ENCODE measurements around the gene FTCD.
A peak's percentile ranks its signal among the peaks of the same experiment; 100 is the strongest.
"Not testable (repeated sequence)": the region's sequence is repeated elsewhere in the genome, so short reads cannot be mapped to it uniquely, and the experiment has no call there.

The FTCD gene

DNA sequence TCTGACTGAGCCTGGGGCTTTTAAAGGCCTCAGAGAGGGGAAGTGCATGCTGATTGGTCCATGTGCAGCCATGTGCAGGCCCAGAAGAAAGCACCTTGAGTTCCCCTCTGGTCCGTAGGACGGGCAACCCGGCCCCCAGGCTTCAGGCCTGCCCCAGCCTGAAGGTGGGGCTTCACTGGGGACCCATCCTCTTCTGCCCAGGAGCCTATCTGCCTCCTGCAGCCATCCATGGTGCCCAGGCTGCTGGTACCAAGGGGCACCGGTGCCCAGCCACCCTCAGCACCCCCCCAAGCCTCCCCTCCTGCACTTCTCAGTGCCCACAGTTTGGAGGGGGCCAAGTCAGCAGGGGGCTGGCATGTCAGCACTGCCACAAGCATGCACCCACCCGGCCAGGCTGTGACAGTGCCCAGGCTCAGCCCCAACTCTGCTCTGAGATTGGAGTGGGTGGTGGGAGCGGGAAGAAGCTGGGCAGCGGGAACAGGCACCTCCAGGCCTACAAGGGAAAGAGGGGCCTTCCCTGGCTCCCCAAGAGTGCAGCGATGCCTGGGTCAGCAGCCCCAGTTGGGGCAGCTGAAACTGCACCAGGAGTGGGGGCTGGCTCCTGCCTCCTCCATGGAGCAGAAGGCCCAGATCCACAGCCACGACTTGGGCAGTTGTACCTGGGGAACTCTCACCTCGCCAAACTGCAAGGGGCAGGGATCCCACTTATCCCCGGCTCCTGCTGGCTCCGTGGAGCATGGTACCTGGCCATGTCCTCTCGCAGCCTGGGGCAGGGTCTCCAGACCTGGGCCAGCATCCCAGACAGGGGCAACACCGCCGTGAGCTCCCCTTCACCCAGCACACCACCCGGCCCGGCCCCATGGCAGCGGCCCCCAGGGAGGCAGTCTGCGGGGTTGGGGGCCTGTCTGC, 45.8 kb downstream of the FTCD start:
- peak in 1 of 2 experiments; percentile 0 for DNase-seq

DNA sequence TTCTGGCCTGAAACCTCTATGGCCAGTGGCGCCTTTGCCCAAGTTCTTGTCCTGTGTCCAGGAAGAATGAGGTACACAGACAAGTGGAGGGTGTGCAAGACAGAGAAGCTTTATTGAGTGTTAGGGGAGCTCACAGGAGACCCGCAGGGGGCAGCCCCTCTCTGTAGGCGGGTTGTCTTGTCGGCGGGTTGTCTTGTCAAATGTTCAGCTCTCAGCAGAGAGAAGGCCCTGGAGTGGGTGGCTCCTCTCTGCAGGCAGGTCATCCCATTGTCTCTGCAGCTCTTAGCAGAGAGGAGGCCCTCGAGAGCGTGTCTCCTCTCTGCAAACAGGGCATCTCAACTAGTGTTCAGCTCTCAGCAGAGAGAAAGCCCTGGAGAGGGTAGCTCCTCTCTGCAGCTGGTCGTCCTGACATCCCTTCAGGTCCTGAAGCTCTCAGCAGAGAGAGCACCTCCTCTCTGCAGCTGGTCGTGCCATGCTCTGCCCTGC, 46.5 kb downstream of the FTCD start:
- peak in 1 of 2 experiments; percentile 1 for DNase-seq

DNA sequence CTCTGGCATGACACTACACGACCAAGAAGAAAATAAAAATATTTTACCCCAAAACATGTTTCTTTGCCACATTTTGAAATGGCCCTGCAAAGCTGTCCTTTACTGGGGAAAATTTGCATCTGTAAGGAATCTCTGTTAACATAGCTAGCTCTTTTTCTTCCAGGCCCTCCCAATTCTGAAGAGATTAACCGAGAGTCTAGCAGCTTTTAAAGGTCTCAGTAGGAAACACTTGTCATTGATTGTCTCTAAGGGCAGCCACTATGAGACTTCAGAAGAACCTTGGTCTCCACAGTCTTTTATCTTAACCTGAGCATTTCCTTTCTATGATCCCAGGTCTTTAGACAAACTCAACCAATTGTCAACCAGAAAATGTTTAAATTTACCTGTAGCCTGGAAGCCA, 48.0 kb downstream of the FTCD start:
- DNase-seq = not testable (repeated sequence)

DNA sequence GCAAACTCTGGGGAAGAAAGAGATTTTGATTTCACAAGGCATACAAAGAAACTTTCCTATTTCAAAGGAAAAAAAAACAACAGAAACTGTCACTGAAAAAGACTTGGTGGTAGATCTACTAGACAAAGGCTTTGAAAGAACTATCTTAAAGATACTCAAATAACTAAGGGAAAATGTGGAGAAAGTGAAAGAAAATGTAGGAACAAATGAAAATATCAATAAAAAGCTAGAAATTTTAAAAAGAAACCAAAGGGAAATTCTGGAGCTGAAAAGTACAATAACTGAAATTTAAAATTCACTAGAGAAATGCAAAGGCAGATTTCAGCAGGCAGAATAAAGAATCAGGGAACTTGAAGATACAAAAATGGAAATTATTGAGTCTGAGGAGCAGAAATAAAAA, 51.3 kb downstream of the FTCD start:
- DNase-seq = no peak

DNA sequence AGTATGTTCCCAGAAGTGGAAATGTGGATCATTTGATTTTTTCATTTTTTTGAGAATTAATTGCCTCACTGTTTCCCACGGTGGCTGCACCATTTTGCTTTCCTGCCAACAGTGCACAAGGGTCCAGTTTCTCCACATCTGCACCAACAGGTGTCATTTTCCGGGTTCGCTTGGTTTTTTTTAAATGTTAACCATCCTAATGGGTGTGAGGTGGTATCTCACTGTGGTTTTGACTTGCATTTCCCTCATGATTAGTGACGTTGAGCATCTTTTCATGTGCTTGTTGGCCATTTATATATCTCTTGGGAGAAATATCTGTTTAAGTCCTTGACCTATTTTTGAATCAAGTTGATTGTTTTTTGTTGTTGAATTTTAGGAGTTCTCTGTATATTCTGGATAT, 54.5 kb downstream of the FTCD start:
- DNase-seq = peak in 1 of 2 experiments; percentile 0

DNA sequence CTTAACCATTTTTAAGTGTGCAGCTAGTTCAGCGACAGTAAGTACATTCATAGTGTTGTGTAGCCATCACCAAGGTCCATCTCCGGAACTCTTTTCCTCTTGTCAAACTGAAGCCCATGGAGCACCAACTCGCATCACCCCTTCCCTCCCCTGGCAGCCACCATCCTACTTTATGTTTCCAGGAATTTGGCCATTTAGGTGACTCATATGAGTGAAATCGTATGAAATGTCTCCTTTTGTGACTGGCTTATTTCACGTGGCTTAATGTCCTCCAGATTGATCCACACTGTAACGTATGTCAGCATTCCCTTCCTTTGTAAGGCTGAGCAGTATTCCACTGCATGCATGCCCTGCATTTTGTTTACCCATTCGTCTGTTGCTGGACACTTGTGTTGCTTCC, 55.0 kb downstream of the FTCD start:
- no peak for DNase-seq

DNA sequence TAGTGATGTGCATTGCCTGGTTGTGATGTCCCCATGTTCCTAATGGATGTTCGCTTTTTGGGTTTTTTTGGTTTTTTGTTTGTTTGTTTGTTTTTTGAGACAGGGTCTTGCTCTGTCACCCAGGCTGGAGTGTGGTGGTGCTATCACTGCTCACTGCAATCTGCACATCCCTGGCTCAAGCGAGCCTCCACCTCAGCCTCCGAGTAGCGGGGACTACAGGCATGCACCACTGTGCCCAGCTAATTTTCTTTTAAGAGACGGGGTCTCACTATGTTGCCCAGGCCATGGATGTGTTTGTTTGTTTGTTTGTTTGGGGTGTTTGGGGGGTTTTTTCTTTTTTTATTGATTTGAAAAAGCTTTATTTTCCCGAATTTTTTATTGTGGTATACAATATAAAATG, 55.4 kb downstream of the FTCD start:
- no peak for DNase-seq

DNA sequence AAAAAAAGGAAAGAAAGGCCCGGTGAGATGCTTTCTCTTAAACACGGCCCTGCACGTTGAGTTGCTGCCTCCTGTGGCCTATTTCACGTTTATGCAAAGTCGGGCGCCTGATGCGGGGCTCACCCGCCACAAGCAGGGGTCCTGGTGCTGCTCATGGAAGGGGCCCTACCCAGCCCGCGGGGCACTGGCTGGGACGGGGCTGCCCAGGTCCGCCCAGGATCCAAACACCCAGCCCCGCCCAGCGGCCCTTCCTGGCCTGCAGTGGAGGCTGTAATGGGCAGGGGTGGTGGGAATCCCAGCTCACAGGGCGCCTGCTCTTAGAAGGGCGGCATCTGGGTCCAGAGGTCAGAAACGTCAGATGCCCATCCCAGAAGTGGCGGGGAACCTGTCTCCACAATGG, 55.9 kb downstream of the FTCD start:
- peak in 1 of 2 experiments; percentile 1 for DNase-seq

DNA sequence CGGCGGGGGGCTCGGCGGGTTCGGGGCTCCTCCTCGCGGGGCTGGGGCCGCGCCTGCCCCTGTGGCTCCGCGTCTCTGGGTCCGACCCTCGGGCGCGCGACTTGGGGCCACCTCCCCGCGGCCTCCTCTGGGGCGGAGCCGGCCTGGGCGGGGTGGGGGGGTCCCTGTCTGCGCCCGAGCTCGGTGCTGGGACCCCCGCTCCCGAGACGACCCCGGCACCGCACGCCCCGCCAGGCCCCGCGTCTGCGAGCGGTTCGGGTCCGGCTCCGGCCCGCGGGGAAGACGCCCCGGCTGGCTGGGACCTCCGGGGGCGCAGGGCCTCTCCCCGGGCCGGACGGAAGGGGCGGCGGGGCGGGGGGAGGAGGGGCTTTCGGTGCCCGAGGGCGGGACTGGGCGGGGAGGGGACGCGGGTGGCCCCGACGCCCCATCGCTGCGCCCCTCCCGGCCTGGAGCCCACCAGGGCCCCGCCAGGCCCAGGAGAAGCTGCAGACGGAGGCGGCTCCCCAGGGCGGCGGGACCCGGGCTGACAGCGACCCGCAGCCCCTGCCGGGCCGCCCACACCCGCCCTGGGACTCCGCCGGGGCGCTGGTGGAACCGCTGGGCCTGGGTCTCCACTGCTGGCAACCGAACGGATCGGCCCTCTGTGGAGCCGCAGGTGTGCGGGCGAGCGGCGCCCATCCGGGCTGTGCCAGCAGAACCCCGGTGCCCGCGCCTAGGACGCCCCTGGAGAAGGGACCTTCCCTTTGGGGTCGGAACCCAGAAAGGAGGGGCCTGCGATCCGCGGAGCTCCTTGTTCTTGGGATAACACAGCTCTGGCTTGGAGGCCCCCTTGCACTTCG, 56.9 kb downstream of the FTCD start:
- no peak for DNase-seq

DNA sequence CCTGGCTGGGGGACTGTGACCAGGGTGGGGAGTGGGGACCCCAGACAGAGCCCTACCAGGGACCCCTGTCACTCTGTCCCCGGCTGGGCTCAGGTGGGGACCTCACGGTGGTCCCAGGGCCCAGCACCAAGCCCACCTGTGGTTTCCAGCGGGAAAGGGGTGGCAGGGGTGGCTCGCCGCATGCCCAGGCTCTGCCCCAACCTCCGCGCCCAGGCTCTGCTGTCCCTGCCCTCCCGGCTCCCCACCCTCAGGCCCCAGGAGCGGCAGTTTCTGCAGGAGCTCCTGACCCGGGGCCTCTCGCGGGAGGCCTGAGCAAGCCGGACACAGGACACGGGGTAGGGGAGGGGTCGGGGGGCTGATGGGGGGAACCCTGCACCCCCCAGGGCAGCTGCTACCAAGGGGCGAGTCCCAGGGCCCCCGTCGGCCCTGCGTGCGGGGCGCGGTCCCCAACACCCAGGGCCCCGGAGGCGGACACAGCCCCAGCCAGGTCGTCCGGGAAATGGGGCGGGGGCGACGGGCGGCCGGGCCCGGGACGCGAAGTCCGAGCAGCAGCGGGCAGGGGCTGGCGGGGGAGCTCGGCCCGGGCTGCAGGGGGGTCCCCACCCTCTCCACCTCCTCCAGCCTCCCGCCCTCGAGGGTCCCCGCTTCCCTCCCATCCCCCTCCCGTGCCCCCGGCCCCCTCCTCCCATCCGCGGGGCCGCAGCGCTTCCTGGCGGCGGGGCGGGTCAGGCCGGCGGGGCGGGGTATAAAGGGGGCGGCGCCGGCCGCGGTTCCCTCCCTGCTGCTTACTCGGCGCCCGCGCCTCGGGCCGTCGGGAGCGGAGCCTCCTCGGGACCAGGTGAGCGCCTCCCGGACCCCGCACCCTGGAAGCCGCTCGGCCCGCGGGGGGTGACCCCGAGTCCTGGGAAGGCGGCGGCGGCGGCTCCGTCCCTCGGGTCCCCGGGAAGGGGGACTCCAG, 57.8 kb downstream of the FTCD start, which contains the start of gene COL6A2:
Gene COL6A2 (plus strand): TSS at position 777 of the 958 bp plus-strand sequence.
- peak; percentile 61 for DNase-seq

DNA sequence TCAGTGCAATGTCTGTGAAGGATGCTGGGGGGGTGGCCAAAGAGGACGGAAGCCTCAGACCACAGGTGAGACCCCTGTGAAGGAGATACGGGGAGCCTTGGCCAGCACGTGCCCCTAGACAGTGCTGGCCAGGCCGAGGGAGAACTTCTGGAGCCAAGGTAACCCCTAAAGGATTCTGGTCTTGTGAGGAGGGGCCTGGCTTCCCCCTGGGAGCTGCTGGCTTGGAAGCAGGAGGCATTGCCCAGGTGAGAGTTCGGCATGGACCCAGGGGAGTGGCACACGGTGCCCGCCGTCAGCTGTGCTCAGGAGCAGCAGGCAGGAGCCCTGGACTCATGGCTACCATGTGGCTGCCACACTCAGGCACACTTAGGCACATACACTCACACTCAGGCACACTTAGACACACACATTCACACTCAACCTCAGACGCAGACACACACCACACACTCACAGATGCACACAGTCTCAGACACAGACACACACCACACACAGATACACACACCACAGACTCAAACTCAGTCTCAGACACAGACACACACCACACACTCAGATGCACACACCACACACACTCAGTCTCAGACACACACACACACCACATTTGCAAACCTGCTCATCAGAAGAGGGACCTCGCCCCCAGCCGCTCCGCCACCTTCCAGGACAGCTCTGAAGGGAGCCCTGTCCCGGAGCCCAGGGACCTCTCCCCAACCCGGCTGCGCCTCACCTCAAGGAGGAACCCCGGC, 58.6 kb downstream of the FTCD start:
- DNase-seq = no peak

DNA sequence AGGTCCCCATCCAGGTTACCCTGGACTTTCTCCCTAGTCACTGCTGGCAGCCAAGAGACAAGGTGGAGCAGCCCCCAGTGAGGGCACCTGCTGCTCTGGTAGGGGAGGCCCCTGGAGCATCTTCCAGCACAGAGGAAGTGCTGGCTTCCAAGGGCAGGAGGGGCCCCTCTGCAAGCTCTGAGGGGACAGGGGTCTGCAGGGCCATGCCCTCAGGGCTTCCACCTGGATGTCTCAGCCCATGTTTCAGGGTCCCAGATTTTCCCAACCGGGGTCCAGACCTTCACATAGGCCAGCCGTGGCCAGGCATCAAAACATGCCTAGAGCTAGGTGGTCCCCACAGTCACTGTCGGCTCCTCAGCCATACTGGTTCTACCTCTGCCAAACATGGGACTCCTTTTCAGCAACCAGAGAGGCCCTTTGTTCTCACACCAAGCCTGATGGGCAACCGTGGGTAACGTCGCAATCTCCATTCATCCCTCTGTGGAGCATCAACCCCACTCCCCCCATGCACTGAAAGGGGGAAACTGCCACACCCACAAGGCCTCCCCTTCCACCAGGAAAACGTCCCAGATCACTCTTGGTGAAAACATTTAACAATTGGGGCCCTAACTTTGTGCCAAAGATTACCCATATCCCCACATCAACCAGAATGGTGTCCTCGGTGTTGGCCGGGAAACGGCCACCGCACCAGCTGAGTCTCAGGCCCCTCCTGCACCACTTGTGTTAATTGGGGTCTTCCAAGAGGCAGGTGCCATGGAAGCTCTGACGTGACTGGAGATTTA, 59.4 kb downstream of the FTCD start:
- no peak for DNase-seq

DNA sequence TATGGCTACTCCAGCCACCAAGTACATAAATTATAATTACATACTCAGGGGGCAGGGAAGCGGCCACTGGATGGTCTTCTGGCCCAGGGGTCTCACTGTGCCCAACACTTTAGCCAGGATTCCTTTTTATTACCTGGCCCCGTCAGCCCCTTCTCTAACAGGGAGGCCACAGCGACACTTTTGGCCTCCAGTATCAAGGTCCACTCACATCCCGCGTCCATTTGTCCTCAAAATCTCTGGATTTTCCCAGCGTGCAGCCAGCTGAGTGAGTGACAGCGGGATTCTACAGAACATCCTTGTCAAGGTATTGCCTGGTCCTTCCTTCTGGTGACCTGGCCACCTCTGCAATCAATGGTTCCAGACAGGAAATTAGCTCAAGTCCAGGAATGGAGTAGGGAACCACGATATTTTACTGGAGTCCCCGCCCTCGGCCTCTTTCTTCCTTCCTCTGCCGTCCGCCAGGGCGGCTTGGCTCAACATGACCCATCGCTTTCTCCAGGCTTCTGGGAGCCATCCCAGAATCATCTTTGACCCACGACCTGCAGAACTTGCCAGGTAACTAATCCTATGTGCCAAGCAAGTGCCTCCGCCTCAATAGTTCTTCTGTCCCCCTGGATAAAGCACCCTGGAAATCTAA, 60.2 kb downstream of the FTCD start:
- no peak for DNase-seq

DNA sequence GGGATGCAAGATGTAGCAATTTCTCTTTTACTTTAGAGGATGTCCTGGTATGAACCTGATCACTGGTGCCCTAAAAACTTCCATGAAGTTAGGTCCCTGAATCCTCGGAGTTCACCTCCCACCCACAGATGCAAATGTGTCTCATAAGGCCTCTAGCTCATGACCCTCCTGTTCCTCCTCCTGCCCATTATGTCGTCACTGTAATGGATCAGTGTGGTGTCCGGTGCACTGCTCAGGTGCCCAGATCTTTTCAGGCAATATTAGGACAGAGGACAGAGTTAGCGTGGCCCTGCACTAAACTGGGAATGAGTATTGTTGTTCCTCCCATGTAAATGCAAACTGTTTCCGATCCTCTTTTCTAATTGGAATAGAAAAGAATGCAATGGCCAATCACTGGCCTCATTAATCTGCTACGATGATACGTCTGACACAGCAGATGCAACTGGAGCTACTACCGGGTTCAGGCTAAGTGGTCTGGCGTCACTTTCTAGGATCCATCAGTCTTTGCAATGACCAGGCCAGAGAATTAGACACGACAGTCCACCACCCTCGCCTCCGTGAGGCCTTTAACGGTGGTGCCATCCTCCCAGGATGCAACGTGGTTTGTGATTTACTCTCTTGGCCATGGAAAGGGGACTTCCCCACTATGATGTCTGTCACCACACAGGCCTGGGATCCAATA, 60.8 kb downstream of the FTCD start:
- no peak for DNase-seq

DNA sequence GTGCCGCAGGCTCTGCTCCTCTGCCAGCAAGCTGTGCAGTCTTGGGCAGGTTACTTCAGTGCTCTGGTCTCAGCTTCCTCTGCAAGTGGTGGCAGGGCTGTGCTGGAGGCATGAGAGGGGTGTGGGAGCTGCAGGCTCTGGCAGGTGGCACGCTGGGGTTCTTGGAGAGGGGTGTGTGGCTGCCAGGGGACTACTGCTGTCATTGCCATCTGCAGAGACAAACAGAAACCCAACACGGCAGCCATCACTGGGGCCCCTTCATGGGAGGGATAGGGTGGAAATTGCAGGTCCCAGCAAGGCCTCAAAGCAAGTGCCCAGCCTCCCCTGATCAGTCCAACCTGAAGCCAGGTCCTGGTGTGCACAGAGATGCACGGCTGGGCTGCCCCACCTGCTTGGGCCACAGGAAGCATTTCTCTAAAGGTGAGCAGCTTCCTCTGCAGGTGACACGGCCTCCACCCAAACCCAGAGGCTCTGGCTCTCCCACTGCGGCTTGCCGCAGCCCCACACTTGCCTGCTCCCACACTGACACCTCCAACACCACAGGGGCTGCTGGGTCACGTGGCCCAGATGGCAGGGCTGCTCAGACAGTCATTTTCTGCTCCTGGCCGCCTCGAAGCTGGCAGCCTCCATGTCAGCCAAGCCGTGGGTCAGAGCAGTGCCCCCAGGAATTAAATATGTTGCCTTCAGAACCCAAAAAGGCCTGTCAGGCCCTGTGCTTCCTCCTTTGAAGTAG, 61.5 kb downstream of the FTCD start:
- no peak for DNase-seq

DNA sequence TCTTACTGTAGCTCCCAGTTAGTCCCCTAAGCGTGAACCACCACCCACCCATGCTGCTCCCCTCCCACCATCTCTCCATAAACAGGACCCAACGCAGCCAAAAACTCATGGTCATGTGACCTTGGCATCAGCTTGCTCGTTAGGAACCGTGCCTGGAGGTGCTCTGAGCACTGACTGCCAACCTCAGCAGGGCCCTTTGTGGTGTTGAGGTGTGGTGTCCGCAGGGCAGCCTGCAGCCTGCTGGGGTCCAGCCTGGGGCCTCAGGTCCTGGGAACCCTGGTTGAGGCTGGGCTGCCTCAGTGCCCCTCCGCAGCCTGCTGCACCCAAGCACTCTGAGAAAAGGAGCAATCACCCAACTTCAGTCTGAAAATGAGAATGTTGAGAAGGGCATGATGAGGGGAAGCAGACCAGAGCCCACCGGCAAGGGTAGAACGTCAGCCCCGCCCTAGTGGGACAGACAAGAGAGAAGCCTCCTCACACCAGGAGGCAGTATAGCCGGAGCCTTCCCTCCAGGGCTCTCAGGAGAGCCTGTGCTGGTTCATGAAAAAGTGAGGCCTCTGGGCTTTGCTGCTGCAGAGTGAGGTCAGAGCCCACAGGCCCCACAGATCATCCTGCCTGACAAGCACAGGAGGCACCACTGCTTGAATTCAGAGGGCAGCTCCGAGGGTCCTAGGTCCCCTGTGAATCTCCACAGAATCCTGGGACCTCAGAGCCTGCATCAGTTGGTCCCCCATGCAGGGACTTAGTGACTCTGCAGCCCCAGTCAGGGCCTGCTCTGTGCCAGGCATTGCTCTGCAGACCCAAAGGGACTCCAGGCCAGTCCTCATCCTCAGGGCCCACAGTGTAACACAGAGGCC, 62.3 kb downstream of the FTCD start:
- no peak for DNase-seq

DNA sequence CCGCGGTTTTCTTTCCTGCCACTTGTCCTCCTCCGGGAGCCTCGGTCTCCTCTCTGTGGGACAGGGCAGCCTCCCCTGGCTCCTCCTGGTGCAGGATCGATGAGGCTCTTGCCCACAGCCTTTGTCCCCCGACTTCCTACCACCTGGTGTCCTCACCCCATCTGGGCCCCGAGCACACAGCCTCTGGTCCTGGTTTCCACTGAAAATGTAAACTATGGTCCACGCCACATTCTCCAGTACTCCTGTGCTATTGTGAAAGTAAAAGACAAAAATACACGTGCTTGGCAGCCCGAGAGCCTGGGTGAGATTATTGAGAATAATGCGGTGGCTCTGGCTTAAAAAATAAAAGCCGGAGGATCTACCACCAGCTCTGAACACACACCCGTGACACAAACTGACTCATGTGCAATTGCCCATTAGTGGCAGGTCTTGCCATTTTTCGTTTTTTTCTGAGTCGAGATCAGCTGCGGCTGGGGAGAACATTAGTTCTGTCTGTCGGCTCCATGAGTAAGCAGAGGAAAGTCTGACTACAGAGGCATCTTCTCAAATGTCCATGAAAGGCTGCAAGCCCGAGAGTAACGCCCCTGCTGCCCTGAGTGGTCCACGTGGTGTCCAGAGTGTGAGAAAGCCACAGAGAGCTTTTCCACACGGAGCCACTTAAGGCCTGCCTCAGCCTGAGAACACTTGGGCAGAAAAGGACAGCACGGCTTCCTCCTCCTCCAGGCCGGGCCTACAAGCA, 63.2 kb downstream of the FTCD start:
- DNase-seq = no peak
